ENCODE measurements around the gene MAN2A1.

Gene MAN2A1

GRCh38 chr5:109721741-109722140 lies 32.0 kb downstream of the MAN2A1 start:
- ATAC-seq (ENCODE audit: low read depth) (no peak), DNase-seq (ENCODE audit: low spot score) (no peak)
- H3K36me3 ChIP-seq (ENCODE audit: low read depth), result peaks cover 32% of the 10 kb centered on the region
- no peak overlapping the region for H3K27ac ChIP-seq (ENCODE audit: poor library complexity, severe bottlenecking)
- no peak overlapping the region for H3K4me3 ChIP-seq (ENCODE audit: severe bottlenecking)
- no peak for TF ChIP-seq CTCF (IDR thresholded peaks at IDR 0.05; ENCODE audit: poor library complexity, severe bottlenecking)
- no peaks in the 10 kb centered on the region for H3K9me3 ChIP-seq (ENCODE audit: severe bottlenecking)
- no peaks in the 10 kb centered on the region for H3K27me3 ChIP-seq (ENCODE audit: insufficient read depth, poor library complexity, severe bottlenecking)
- H3K4me1 ChIP-seq (ENCODE audit: insufficient read depth, poor library complexity, severe bottlenecking), result peaks cover 3% of the 10 kb centered on the region

DNA sequence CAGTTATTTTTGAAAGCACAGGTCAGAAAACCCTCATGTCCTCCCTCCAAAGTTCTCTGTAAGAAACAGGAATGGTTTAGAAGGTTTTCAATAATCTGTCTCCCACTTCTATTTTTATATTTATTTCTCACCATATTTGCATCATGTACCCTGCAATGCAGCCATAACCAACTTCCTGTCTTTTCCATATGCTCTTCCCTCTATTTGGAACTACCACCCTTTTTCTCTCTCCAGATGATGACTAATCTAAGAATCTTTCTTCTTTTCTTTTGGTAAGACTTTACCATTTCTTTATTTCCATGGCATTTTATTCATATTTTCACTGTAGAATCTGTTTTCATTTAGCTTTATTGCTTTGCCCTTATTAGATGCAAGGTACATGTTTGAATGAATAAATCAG lies 33.9 kb downstream of the MAN2A1 start:
- no peak for DNase-seq (ENCODE audit: low spot score)
- TF ChIP-seq CTCF (IDR thresholded peaks at IDR 0.05; ENCODE audit: poor library complexity, severe bottlenecking), result no peak
- H3K4me3 ChIP-seq (ENCODE audit: severe bottlenecking), result no peak overlapping the region
- no peak overlapping the region for H3K27ac ChIP-seq (ENCODE audit: poor library complexity, severe bottlenecking)
- no peaks in the 10 kb centered on the region for H3K27me3 ChIP-seq (ENCODE audit: insufficient read depth, poor library complexity, severe bottlenecking)
- H3K4me1 ChIP-seq (ENCODE audit: insufficient read depth, poor library complexity, severe bottlenecking), result peaks cover 3% of the 10 kb centered on the region
- H3K9me3 ChIP-seq (ENCODE audit: severe bottlenecking), result no peaks in the 10 kb centered on the region
- ATAC-seq (ENCODE audit: low read depth), result no peak
- H3K36me3 ChIP-seq (ENCODE audit: low read depth), result peaks cover 16% of the 10 kb centered on the region

DNA sequence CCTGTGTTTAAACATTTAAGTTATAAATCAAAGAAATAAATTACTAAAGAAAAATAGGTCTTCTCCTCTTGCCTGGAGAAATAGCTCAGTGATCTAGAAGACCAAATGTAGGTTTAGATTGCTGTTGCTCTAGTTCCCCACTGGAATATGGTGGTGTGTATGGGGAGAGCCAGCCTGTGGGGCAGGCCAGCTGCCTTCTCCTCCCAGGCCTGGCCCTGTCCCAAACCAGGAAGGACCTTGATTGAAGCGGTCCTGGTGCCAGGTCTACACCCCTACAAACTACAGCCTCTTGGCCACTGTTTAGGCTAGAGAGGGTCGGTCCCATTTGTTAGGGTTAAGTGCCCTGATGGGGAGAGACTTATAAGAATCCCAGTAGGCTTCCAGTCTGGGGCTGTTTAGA lies 35.4 kb downstream of the MAN2A1 start:
- DNase-seq (ENCODE audit: low spot score), result no peak
- no peaks in the 10 kb centered on the region for H3K9me3 ChIP-seq (ENCODE audit: severe bottlenecking)
- no peak overlapping the region for H3K27ac ChIP-seq (ENCODE audit: poor library complexity, severe bottlenecking)
- peaks cover 14% of the 10 kb centered on the region for H3K36me3 ChIP-seq (ENCODE audit: low read depth)
- no peak; the same call in 2 of the 3 replicates for ATAC-seq (ENCODE audit: low read depth)
- no peak overlapping the region for H3K4me3 ChIP-seq (ENCODE audit: severe bottlenecking)
- no peak for TF ChIP-seq CTCF (IDR thresholded peaks at IDR 0.05; ENCODE audit: poor library complexity, severe bottlenecking)
- H3K4me1 ChIP-seq (ENCODE audit: insufficient read depth, poor library complexity, severe bottlenecking), result peaks cover 3% of the 10 kb centered on the region
- H3K27me3 ChIP-seq (ENCODE audit: insufficient read depth, poor library complexity, severe bottlenecking), result no peaks in the 10 kb centered on the region

GRCh38 chr5:109739741-109740728 lies 50.3 kb downstream of the MAN2A1 start:
- Histone ChIP-seq H3K4me1 (ENCODE audit: insufficient read depth, poor library complexity, severe bottlenecking) (peaks cover 68% of the 10 kb centered on the region), H3K36me3 (ENCODE audit: low read depth) (0 out of 2 replicates have a peak, but pooled peaks cover 6% of the 10 kb centered on the region), H3K27me3 (ENCODE audit: insufficient read depth, poor library complexity, severe bottlenecking) (no peaks in the 10 kb centered on the region), H3K4me3 (ENCODE audit: severe bottlenecking) (peak overlapping the region; percentile 7), H3K9me3 (ENCODE audit: severe bottlenecking) (no peaks in the 10 kb centered on the region), H3K27ac (ENCODE audit: poor library complexity, severe bottlenecking) (peak overlapping the region; percentile 97)
- DNase-seq (ENCODE audit: low spot score) (no peak), ATAC-seq (ENCODE audit: low read depth) (peak; percentile 66)
- TF ChIP-seq CTCF (IDR thresholded peaks at IDR 0.05; ENCODE audit: poor library complexity, severe bottlenecking), result no peak

GRCh38 chr5:109740966-109741365 lies 51.2 kb downstream of the MAN2A1 start:
- Histone ChIP-seq H3K27me3 (ENCODE audit: insufficient read depth, poor library complexity, severe bottlenecking) (no peaks in the 10 kb centered on the region), H3K9me3 (ENCODE audit: severe bottlenecking) (no peaks in the 10 kb centered on the region), H3K27ac (ENCODE audit: poor library complexity, severe bottlenecking) (peak overlapping the region; percentile 97), H3K4me3 (ENCODE audit: severe bottlenecking) (no peak overlapping the region), H3K4me1 (ENCODE audit: insufficient read depth, poor library complexity, severe bottlenecking) (peaks cover 72% of the 10 kb centered on the region), H3K36me3 (ENCODE audit: low read depth) (0 out of 2 replicates have a peak, but pooled peaks cover 6% of the 10 kb centered on the region)
- no peak for ATAC-seq (ENCODE audit: low read depth)
- no peak for DNase-seq (ENCODE audit: low spot score)
- no peak for TF ChIP-seq CTCF (IDR thresholded peaks at IDR 0.05; ENCODE audit: poor library complexity, severe bottlenecking)

All from RWPE2 (cell line).